Cardiac fibroblast (primary cell): ENCODE measurements around the gene DPYSL4.

Source experiments
- DNase-seq, 2 donors: peaks; one replicate each; pipeline versions ENCODE4 v3.0.0 to v3.0.0-alpha.2; 2010; ENCODE audit warnings: low read depth in 2 of 2
- H3K4me3 ChIP-seq, 2 donors: replicated peaks in 1 of 2; 1 replicate in 1 of 2; 2 replicates in 1 of 2; pipeline ENCODE4 v1.5.1; 2011; ENCODE audit warnings: low read depth in 2 of 2, low read length in 2 of 2, mild to moderate bottlenecking in 2 of 2, moderate library complexity in 1 of 2
- CTCF ChIP-seq: IDR thresholded peaks from one replicate; pipeline ENCODE4 v1.5.1; 2011; ENCODE audit warnings: low read depth, mild to moderate bottlenecking, low read length, inconsistent platforms

Gene DPYSL4

GRCh38 chr10:132223611-132224342, 37.0 kb downstream of the DPYSL4 start:
- DNase-seq = no peak
- H3K4me3 ChIP-seq = no peak overlapping the region
- no peak for TF ChIP-seq CTCF

GRCh38 chr10:132224343-132225072, 37.8 kb downstream of the DPYSL4 start:
- H3K4me3 ChIP-seq = no peak overlapping the region
- no peak for DNase-seq
- TF ChIP-seq CTCF = no peak

GRCh38 chr10:132225073-132225848, 38.5 kb downstream of the DPYSL4 start:
- TF ChIP-seq CTCF = no peak
- no peak for DNase-seq
- H3K4me3 ChIP-seq = no peak overlapping the region

- DNase-seq = no peak
- no peak overlapping the region for H3K4me3 ChIP-seq
- no peak for TF ChIP-seq CTCF
Measured at GRCh38 chr10:132225849-132226205, 39.1 kb downstream of the DPYSL4 start.

- no peak for DNase-seq
- H3K4me3 ChIP-seq = no peak overlapping the region
- TF ChIP-seq CTCF = no peak
Measured at GRCh38 chr10:132226586-132227405, 40.0 kb downstream of the DPYSL4 start.

- no peak for DNase-seq
- no peak overlapping the region for H3K4me3 ChIP-seq
- no peak for TF ChIP-seq CTCF
Measured at GRCh38 chr10:132227851-132228390, 41.2 kb downstream of the DPYSL4 start.
